ENCODE measurements around the gene SLC39A5.

- no peak for TF ChIP-seq EZH2 (optimal IDR thresholded peaks at IDR 0.05; ENCODE audit: low read depth, low read length)
- no peak for TF ChIP-seq CTCF (IDR thresholded peaks at IDR 0.05; ENCODE audit: low read length)
- TF ChIP-seq EZH2phosphoT487 (IDR thresholded peaks at IDR 0.05; ENCODE audit: low read length) = no peak
These were observed 7.3 kb upstream of the SLC39A5 start for GRCh38 chr12:56222531-56222895.
